ENCODE data around the gene WDR89. TPM values are rescaled to one million over a fixed set of nuclear protein-coding genes. Genes with fewer than 3 reads are reported as not detected.
A peak's percentile ranks its signal among the peaks of the same experiment; 100 is the strongest.

WDR89 gene
- total and polyA plus RNA-seq, 2 experiments from 2014 or later: 21.5 to 31.8 TPM

DNA sequence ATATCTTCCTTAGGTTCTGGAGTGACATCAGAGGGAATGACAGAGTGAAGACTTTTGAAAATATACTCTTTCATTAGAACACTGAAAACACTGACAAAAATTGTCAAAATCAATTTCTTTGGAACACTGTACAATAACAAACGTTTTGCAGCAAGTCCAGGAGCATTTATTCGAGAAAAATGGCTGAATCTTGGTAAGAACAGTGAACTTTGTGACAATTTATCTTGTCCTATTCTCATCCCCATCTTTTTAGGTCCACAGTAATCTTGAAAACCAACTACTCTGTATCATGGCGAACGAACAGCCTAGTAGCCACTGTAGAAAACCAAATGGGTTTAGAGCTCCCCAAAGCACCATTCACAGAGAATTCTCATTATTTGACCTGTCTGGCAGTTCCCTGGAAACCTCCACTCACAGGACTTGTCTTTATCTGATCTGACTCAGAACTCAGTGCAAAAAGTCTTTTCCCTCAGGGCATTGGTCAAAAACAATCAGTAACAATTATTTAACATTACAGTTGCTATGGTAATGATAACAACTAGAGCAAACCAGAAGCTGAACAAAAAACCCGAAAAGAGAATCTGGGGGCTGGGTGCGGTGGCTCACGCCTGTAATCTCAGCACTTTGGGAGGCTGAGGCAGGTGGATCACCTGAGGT, 78.2 kb downstream of the WDR89 start:
- Mint-ChIP-seq H3K27ac (no peak overlapping the region), H3K4me1 (no peaks in the 10 kb centered on the region), H3K9me3 (no peaks in the 10 kb centered on the region), H3K4me3 (no peak overlapping the region), H3K27me3 (ENCODE audit: insufficient read depth, low read depth, poor library complexity) (no peaks in the 10 kb centered on the region), H3K36me3 (ENCODE audit: low read depth) (no peaks in the 10 kb centered on the region)
- Histone ChIP-seq H3F3A (replicated peaks; ENCODE audit: low read depth) (no peaks in the 10 kb centered on the region), H3K4me3 (no peak overlapping the region), H3K36me3 (ENCODE audit: insufficient read depth) (no peaks in the 10 kb centered on the region), H3K9me2 (ENCODE audit: insufficient read depth) (no peaks in the 10 kb centered on the region), H3K79me2 (replicated peaks; ENCODE audit: insufficient read depth) (no peaks in the 10 kb centered on the region), H3K27me3 (ENCODE audit: insufficient read depth) (no peaks in the 10 kb centered on the region), H3K27ac (ENCODE audit: low read depth) (no peak overlapping the region), H2AFZ (peak overlapping the region; percentile 43; the same call in 1 of the 2 replicates), H3K4me1 (ENCODE audit: insufficient read depth) (no peaks in the 10 kb centered on the region), H3K4me2 (no peak overlapping the region), H4K20me1 (replicated peaks; ENCODE audit: insufficient read depth) (no peaks in the 10 kb centered on the region)
- DNase-seq (ENCODE audit: low spot score): no peak
- no peak for ATAC-seq
- TF ChIP-seq JUNB (IDR thresholded peaks at IDR 0.05; ENCODE audit: unreplicated experiment) (no peak), POLR2AphosphoS5 (IDR thresholded peaks at IDR 0.05; ENCODE audit: low read depth) (no peak), NANOG (IDR thresholded peaks at IDR 0.05; ENCODE audit: borderline replicate concordance) (no peak), EZH2phosphoT487 (IDR thresholded peaks at IDR 0.05; ENCODE audit: unreplicated experiment) (no peak), STAT1 (IDR thresholded peaks at IDR 0.05; ENCODE audit: unreplicated experiment) (no peak), EZH2 (IDR thresholded peaks at IDR 0.05; ENCODE audit: low read depth, unreplicated experiment) (no peak), ZNF114 (CRISPR knock-in tag; IDR thresholded peaks at IDR 0.05) (no peak), CREB1 (CRISPR knock-in tag; IDR thresholded peaks at IDR 0.05; ENCODE audit: low read depth) (no peak), ZNF331 (CRISPR knock-in tag; IDR thresholded peaks at IDR 0.05; ENCODE audit: low read depth) (no peak)
- TF ChIP-seq, protein P1, sequence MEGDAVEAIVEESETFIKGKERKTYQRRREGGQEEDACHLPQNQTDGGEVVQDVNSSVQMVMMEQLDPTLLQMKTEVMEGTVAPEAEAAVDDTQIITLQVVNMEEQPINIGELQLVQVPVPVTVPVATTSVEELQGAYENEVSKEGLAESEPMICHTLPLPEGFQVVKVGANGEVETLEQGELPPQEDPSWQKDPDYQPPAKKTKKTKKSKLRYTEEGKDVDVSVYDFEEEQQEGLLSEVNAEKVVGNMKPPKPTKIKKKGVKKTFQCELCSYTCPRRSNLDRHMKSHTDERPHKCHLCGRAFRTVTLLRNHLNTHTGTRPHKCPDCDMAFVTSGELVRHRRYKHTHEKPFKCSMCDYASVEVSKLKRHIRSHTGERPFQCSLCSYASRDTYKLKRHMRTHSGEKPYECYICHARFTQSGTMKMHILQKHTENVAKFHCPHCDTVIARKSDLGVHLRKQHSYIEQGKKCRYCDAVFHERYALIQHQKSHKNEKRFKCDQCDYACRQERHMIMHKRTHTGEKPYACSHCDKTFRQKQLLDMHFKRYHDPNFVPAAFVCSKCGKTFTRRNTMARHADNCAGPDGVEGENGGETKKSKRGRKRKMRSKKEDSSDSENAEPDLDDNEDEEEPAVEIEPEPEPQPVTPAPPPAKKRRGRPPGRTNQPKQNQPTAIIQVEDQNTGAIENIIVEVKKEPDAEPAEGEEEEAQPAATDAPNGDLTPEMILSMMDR (conservative IDR thresholded peaks at IDR 0.05; ENCODE audit: low read depth in 2 of 2): no peak
- TF ChIP-seq, protein P2, sequence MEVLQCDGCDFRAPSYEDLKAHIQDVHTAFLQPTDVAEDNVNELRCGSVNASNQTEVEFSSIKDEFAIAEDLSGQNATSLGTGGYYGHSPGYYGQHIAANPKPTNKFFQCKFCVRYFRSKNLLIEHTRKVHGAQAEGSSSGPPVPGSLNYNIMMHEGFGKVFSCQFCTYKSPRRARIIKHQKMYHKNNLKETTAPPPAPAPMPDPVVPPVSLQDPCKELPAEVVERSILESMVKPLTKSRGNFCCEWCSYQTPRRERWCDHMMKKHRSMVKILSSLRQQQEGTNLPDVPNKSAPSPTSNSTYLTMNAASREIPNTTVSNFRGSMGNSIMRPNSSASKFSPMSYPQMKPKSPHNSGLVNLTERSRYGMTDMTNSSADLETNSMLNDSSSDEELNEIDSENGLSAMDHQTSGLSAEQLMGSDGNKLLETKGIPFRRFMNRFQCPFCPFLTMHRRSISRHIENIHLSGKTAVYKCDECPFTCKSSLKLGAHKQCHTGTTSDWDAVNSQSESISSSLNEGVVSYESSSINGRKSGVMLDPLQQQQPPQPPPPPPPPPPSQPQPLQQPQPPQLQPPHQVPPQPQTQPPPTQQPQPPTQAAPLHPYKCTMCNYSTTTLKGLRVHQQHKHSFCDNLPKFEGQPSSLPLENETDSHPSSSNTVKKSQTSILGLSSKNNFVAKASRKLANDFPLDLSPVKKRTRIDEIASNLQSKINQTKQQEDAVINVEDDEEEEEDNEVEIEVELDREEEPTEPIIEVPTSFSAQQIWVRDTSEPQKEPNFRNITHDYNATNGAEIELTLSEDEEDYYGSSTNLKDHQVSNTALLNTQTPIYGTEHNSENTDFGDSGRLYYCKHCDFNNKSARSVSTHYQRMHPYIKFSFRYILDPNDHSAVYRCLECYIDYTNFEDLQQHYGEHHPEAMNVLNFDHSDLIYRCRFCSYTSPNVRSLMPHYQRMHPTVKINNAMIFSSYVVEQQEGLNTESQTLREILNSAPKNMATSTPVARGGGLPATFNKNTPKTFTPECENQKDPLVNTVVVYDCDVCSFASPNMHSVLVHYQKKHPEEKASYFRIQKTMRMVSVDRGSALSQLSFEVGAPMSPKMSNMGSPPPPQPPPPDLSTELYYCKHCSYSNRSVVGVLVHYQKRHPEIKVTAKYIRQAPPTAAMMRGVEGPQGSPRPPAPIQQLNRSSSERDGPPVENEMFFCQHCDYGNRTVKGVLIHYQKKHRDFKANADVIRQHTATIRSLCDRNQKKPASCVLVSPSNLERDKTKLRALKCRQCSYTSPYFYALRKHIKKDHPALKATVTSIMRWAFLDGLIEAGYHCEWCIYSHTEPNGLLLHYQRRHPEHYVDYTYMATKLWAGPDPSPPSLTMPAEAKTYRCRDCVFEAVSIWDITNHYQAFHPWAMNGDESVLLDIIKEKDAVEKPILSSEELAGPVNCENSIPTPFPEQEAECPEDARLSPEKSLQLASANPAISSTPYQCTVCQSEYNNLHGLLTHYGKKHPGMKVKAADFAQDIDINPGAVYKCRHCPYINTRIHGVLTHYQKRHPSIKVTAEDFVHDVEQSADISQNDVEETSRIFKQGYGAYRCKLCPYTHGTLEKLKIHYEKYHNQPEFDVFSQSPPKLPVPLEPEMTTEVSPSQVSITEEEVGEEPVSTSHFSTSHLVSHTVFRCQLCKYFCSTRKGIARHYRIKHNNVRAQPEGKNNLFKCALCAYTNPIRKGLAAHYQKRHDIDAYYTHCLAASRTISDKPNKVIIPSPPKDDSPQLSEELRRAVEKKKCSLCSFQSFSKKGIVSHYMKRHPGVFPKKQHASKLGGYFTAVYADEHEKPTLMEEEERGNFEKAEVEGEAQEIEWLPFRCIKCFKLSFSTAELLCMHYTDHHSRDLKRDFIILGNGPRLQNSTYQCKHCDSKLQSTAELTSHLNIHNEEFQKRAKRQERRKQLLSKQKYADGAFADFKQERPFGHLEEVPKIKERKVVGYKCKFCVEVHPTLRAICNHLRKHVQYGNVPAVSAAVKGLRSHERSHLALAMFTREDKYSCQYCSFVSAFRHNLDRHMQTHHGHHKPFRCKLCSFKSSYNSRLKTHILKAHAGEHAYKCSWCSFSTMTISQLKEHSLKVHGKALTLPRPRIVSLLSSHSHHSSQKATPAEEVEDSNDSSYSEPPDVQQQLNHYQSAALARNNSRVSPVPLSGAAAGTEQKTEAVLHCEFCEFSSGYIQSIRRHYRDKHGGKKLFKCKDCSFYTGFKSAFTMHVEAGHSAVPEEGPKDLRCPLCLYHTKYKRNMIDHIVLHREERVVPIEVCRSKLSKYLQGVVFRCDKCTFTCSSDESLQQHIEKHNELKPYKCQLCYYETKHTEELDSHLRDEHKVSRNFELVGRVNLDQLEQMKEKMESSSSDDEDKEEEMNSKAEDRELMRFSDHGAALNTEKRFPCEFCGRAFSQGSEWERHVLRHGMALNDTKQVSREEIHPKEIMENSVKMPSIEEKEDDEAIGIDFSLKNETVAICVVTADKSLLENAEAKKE (CRISPR knock-in tag; IDR thresholded peaks at IDR 0.05): no peak
- TF ChIP-seq, protein P3, sequence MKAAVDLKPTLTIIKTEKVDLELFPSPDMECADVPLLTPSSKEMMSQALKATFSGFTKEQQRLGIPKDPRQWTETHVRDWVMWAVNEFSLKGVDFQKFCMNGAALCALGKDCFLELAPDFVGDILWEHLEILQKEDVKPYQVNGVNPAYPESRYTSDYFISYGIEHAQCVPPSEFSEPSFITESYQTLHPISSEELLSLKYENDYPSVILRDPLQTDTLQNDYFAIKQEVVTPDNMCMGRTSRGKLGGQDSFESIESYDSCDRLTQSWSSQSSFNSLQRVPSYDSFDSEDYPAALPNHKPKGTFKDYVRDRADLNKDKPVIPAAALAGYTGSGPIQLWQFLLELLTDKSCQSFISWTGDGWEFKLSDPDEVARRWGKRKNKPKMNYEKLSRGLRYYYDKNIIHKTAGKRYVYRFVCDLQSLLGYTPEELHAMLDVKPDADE (IDR thresholded peaks at IDR 0.05): no peak
- TF ChIP-seq, protein P4, sequence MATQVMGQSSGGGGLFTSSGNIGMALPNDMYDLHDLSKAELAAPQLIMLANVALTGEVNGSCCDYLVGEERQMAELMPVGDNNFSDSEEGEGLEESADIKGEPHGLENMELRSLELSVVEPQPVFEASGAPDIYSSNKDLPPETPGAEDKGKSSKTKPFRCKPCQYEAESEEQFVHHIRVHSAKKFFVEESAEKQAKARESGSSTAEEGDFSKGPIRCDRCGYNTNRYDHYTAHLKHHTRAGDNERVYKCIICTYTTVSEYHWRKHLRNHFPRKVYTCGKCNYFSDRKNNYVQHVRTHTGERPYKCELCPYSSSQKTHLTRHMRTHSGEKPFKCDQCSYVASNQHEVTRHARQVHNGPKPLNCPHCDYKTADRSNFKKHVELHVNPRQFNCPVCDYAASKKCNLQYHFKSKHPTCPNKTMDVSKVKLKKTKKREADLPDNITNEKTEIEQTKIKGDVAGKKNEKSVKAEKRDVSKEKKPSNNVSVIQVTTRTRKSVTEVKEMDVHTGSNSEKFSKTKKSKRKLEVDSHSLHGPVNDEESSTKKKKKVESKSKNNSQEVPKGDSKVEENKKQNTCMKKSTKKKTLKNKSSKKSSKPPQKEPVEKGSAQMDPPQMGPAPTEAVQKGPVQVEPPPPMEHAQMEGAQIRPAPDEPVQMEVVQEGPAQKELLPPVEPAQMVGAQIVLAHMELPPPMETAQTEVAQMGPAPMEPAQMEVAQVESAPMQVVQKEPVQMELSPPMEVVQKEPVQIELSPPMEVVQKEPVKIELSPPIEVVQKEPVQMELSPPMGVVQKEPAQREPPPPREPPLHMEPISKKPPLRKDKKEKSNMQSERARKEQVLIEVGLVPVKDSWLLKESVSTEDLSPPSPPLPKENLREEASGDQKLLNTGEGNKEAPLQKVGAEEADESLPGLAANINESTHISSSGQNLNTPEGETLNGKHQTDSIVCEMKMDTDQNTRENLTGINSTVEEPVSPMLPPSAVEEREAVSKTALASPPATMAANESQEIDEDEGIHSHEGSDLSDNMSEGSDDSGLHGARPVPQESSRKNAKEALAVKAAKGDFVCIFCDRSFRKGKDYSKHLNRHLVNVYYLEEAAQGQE (IDR thresholded peaks at IDR 0.05; ENCODE audit: unreplicated experiment): no peak

Measured in GM23338 (cell line).